ENCODE results near the gene SLC12A7.
A peak's percentile ranks its signal among the peaks of the same experiment; 100 is the strongest.

DNA sequence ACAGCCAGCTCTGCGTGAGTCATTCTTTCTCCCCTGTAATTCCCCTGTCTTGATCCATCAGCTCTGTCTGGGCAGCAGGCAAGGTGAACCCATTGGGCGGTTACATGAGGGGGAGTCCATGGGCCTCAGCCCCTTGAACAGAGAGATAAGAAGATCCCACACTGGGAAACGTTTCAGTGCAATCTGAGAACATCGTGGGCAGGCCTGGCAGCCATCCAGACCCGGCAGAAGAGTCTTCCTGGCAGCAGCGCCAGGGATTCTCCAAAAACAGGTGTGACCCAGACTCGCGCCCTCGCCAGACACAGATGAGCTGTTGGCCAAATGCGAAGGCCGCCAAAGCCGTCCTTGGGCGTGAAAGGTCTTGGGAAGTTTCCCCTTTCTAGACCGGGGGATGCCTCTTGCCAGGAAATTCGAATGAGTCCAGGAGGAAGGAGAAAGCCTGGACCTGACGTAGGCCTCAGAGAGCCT lies 6.4 kb upstream of the SLC12A7 start:
- no peak for TF ChIP-seq HDAC2 (IDR thresholded peaks at IDR 0.05)
- no peak for TF ChIP-seq SIN3A (IDR thresholded peaks at IDR 0.05; ENCODE audit: borderline replicate concordance in 2 of 2, control insufficient read depth in 1 of 2, low read depth in 2 of 2, low read length in 2 of 2)
- TF ChIP-seq, protein P1, sequence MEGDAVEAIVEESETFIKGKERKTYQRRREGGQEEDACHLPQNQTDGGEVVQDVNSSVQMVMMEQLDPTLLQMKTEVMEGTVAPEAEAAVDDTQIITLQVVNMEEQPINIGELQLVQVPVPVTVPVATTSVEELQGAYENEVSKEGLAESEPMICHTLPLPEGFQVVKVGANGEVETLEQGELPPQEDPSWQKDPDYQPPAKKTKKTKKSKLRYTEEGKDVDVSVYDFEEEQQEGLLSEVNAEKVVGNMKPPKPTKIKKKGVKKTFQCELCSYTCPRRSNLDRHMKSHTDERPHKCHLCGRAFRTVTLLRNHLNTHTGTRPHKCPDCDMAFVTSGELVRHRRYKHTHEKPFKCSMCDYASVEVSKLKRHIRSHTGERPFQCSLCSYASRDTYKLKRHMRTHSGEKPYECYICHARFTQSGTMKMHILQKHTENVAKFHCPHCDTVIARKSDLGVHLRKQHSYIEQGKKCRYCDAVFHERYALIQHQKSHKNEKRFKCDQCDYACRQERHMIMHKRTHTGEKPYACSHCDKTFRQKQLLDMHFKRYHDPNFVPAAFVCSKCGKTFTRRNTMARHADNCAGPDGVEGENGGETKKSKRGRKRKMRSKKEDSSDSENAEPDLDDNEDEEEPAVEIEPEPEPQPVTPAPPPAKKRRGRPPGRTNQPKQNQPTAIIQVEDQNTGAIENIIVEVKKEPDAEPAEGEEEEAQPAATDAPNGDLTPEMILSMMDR (IDR thresholded peaks at IDR 0.05 in 2 of 3, conservative IDR thresholded peaks at IDR 0.05 in 1 of 3; ENCODE audit: insufficient read depth in 2 of 3, low read depth in 1 of 3, low read length in 3 of 3), result no peak
- TF ChIP-seq ZNF274 (IDR thresholded peaks at IDR 0.05; ENCODE audit: borderline replicate concordance, low read depth, low read length), result no peak
- no peak for TF ChIP-seq BHLHE40 (IDR thresholded peaks at IDR 0.05; ENCODE audit: low read length)
- TF ChIP-seq, protein P2, sequence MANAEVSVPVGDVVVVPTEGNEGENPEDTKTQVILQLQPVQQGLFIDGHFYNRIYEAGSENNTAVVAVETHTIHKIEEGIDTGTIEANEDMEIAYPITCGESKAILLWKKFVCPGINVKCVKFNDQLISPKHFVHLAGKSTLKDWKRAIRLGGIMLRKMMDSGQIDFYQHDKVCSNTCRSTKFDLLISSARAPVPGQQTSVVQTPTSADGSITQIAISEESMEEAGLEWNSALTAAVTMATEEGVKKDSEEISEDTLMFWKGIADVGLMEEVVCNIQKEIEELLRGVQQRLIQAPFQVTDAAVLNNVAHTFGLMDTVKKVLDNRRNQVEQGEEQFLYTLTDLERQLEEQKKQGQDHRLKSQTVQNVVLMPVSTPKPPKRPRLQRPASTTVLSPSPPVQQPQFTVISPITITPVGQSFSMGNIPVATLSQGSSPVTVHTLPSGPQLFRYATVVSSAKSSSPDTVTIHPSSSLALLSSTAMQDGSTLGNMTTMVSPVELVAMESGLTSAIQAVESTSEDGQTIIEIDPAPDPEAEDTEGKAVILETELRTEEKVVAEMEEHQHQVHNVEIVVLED (CRISPR knock-in tag; IDR thresholded peaks at IDR 0.05), result no peak
- no peak for TF ChIP-seq CCAR2 (IDR thresholded peaks at IDR 0.05; ENCODE audit: low read depth, low read length)
- TF ChIP-seq, protein P3, sequence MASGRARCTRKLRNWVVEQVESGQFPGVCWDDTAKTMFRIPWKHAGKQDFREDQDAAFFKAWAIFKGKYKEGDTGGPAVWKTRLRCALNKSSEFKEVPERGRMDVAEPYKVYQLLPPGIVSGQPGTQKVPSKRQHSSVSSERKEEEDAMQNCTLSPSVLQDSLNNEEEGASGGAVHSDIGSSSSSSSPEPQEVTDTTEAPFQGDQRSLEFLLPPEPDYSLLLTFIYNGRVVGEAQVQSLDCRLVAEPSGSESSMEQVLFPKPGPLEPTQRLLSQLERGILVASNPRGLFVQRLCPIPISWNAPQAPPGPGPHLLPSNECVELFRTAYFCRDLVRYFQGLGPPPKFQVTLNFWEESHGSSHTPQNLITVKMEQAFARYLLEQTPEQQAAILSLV (tag; IDR thresholded peaks at IDR 0.05), result no peak
- TF ChIP-seq FOSL1 (tag; conservative IDR thresholded peaks at IDR 0.05), result peak; percentile 68

Measured in K562 (cell line).